GM19467 (cell line): ENCODE measurements around the gene BTBD16.

Experiments
- ATAC-seq: cut with Tn5 transposase; IDR thresholded peaks from one replicate; pipeline ENCODE4 v1.9.1; 2021; ENCODE audit warnings: mild to moderate bottlenecking, moderate library complexity; ENCODE audit not compliant: unreplicated experiment

The BTBD16 gene

GRCh38 chr10:122362621-122363020 lies 91.5 kb downstream of the BTBD16 start:
- ATAC-seq, result no peak

DNA sequence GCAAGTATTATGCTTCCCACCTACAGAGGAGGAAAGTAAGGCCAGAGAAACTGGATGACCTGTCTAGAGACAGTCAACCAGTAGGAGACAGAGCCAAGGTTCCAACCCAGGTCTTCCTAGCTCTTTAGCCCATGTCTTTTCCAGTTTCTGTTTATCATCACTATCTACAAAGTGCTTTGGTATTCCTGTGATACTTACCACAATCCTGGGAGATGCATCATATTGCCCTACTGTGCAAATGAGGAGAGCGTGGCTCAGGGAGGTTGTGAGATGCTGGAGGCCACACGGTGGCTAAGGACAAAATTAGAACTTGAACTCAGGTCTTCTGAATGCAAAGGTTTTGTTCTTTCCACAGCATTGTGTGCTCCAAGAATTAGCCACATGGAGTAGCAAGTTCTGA lies 92.2 kb downstream of the BTBD16 start:
- no peak for ATAC-seq

- ATAC-seq, result no peak
These were observed 92.8 kb downstream of the BTBD16 start for GRCh38 chr10:122363722-122364463.

DNA sequence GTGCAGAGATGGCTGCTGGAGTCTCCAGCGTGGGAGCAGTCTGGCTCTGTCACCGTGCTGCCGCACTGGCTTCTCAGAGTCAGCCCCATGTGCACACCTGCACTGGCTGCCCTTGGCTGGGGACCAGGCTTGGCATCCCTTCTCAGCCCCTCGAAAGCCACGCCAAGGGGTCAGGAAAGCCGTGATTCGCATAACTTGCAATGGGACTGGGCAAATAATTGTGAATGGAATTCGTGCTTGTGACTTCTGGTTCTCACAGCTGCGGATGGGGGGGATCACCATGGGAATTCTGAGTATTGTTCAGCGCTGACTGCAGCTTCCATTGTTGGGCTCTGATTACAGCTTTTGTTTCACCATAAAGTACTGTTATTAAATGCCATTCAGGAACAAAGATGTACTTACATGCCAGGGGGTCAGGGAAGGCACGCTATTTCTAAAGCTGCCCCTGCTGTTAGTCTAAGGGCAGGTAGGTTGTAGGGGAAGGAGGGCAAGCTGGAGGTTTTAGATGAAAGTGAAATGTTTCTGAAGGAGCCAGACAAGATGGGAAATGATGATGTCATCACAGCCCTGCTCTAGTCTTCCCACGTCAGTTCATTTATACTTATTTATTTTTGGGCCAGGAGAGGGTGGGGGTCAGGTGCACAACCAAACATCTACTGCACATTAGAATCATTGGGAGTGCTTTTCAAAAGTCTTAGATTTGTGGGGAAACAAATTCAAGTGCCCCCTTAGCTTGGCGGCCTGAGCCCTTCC lies 97.6 kb downstream of the BTBD16 start:
- no peak for ATAC-seq

GRCh38 chr10:122373108-122373507 lies 102.0 kb downstream of the BTBD16 start:
- ATAC-seq, result no peak

- no peak for ATAC-seq
These were observed 102.6 kb downstream of the BTBD16 start for GRCh38 chr10:122373721-122374120.

DNA sequence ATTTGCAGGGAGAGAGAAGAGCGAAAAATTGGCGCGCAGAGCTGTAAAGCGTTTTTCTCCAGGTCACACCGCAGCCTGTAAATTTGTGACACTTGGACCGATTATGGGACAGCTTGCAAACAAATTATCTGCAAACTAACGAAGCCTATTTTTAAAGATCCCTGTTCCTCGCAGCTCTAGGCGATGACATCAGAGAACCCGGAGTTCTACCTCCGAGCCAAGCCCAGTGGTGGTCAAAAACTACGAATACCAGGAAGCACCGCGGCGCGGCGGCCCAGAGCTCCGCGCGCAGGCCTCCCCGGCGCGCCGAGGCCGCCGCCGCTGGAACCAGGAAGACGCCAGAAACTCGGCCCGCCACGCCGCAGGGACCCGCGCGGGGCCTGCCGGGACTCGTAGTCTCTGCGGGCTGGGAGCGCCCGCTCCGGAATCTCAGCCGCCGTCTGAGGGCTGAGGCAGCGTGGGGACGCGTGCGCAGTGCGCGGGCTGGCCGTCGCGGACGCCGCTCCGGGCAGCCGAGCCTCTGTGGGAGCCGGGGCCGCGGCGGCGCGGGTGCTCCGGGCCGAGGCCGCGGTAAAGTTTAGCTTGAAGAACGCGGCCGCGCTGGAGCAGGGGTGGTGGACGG lies 103.3 kb downstream of the BTBD16 start, which contains the start of gene PLEKHA1:
TSS of gene PLEKHA1 (plus strand) at position 472 of the 622 bp plus-strand sequence. CDS start 18,493 bp downstream, outside the sequence.
- peak; percentile 92 for ATAC-seq

DNA sequence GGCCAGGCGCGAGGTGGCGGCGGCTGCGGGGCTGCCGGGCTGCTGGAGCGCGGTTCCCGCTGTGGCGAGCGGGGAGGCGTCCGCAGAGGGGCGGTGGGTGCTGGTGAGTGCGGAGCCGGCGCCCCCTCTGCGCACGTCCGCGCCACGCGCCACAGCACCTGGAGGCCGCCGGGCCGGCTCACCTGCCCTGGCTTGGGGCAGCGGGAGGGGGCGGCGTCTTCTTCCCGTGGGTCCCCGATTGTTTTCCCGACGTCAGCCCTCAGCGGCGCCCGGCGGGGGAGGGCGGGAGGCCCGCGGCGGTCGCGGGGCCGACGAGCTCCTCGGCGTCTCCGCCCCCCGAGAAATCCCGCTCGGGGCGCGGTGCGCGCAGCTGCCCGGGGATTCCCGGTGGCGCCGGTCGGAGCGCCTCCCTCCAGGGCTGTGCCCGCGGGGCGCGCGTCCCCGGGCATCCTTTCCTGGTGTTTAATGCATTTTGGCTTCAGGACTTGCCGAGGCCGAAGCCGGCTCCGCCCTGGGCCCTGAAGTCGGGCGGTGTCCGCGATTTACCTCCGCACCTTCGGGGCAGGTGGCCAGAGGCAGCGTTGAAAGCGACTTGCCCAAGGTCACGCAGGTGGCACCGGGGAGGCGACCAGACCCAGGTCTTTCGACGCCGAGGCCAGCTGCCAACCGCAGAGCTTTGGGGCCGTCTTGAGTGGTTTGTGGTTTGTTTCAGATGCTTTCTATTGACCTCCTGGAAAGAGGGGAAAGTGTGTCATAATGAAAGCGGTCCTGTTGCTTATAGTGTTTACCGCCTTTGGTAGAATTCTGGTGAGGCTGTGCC lies 104.0 kb downstream of the BTBD16 start:
- peak; percentile 51 for ATAC-seq

DNA sequence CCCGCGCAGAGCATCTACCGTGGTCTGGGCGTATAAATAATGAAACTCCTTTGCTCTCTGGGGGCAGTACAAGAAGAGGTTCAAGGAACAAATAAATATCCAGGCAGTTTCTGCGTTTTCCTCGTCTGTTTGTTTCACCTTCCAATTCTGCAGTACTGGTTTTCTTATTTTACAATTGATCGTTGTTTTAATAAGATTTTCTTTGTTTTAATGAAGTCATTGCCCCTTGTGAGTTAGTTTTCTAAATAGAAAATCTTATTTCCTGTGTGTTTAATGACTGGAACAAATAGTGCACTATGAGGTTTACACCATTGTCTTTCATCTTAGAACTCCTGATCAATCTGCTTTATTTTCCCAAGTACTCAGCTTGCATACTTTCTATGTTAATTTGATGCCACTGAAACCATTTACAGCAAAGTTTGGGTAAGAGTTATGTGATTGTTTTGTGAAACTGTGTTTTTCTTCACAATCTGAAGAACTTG lies 104.6 kb downstream of the BTBD16 start:
- no peak for ATAC-seq

- ATAC-seq, result no peak
These were observed 105.4 kb downstream of the BTBD16 start for GRCh38 chr10:122376364-122376961.

GRCh38 chr10:122379041-122379440 lies 107.9 kb downstream of the BTBD16 start:
- ATAC-seq, result no peak

- no peak for ATAC-seq
These were observed 108.4 kb downstream of the BTBD16 start for GRCh38 chr10:122379537-122379936.

GRCh38 chr10:122380703-122381102 lies 109.6 kb downstream of the BTBD16 start:
- ATAC-seq, result no peak

GRCh38 chr10:122381680-122382079 lies 110.6 kb downstream of the BTBD16 start:
- ATAC-seq, result no peak

GRCh38 chr10:122386514-122386913 lies 115.4 kb downstream of the BTBD16 start:
- ATAC-seq, result no peak

GRCh38 chr10:122387572-122387971 lies 116.5 kb downstream of the BTBD16 start:
- ATAC-seq, result no peak
